ENCODE data around the gene ACVR1. TPM values are rescaled to one million over a fixed set of nuclear protein-coding genes. Genes with fewer than 3 reads are reported as not detected.

ACVR1 gene
- total and polyA plus RNA-seq, 2 donors (not counting 1 experiment from before 2014, with no cell fraction given), result 42.9 to 72.1 TPM

DNA sequence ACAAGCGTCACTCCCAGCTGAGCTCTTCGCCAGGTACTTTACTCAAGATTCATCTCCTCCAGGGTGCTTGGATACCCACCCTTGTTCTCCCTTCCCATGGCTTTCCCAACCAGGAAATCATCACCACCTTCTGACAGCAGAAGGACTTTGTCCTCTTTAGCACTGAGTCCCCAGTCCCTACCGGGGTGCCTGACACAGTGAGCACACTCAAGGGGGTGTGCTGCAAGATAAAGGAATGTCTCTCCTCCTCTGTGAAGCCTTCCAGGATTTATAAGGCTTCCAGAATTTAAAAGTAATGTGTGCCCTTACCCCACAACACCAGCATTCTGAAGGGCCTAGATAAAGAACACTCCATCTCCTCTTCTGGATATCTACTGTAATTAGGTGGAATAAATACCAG, 39.6 kb downstream of the ACVR1 start:
- H3K27ac ChIP-seq (ENCODE audit: insufficient read depth, low read length), result no peak overlapping the region
- H3K4me1 ChIP-seq (ENCODE audit: control insufficient read depth, extremely low read depth, insufficient read depth, low read length), result peaks cover 27% of the 10 kb centered on the region
- no peak overlapping the region for H3K4me2 ChIP-seq (ENCODE audit: extremely low read depth, insufficient read depth, low read length)

DNA sequence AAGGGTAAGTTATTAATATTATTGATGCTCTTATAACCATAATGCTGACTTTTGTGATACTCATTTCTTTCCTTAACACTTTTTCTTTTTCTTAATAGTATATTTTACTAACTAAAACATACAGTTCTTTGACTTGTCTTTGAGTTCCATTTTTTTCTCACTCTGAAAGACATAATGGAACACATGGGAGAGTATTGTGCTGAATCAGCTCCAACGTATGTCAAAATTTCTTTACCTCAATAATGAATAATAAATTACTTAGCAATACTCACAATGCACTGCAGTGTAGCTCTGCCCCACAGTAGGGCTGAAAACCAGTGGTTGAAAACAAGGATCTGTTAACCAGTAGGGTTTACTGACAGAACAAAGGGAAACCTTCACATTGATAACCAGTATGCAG, 40.7 kb downstream of the ACVR1 start:
- TF ChIP-seq, protein P1, sequence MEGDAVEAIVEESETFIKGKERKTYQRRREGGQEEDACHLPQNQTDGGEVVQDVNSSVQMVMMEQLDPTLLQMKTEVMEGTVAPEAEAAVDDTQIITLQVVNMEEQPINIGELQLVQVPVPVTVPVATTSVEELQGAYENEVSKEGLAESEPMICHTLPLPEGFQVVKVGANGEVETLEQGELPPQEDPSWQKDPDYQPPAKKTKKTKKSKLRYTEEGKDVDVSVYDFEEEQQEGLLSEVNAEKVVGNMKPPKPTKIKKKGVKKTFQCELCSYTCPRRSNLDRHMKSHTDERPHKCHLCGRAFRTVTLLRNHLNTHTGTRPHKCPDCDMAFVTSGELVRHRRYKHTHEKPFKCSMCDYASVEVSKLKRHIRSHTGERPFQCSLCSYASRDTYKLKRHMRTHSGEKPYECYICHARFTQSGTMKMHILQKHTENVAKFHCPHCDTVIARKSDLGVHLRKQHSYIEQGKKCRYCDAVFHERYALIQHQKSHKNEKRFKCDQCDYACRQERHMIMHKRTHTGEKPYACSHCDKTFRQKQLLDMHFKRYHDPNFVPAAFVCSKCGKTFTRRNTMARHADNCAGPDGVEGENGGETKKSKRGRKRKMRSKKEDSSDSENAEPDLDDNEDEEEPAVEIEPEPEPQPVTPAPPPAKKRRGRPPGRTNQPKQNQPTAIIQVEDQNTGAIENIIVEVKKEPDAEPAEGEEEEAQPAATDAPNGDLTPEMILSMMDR (conservative IDR thresholded peaks at IDR 0.05 in 1 of 2, IDR thresholded peaks at IDR 0.05 in 1 of 2; ENCODE audit: low read depth in 1 of 2, low read length in 2 of 2), result no peak
- no peak for TF ChIP-seq EZH2 (IDR thresholded peaks at IDR 0.05; ENCODE audit: low read length, missing control alignments)
- H3K4me2 ChIP-seq (ENCODE audit: extremely low read depth, insufficient read depth, low read length), result no peak overlapping the region
- H3K27ac ChIP-seq (ENCODE audit: insufficient read depth, low read length), result no peak overlapping the region
- H3K9me3 ChIP-seq (ENCODE audit: control insufficient read depth, insufficient read depth, low read depth, low read length), result no peaks in the 10 kb centered on the region
- H3K4me3 ChIP-seq (replicated peaks in 1 of 4; ENCODE audit: control extremely low read depth in 1 of 4, insufficient read depth in 1 of 4, low read depth in 3 of 4, low read length in 4 of 4), result no peak overlapping the region
- peaks cover 33% of the 10 kb centered on the region for H3K79me2 ChIP-seq (ENCODE audit: control insufficient read depth, insufficient read depth, low read length)
- DNase-seq (ENCODE audit: low read depth in 2 of 2), result no peak
- H4K20me1 ChIP-seq (ENCODE audit: control insufficient read depth, extremely low read depth, insufficient read depth, low read length), result no peaks in the 10 kb centered on the region
- H2AFZ ChIP-seq (ENCODE audit: low read length), result no peak overlapping the region
- no peaks in the 10 kb centered on the region for H3K36me3 ChIP-seq (ENCODE audit: control insufficient read depth, insufficient read depth, low read length)
- peaks cover 26% of the 10 kb centered on the region for H3K4me1 ChIP-seq (ENCODE audit: control insufficient read depth, extremely low read depth, insufficient read depth, low read length)
- no peaks in the 10 kb centered on the region for H3K27me3 ChIP-seq (ENCODE audit: control insufficient read depth, insufficient read depth, low read length)
- H3K9ac ChIP-seq (ENCODE audit: insufficient read depth, low read length), result no peak overlapping the region

More for the DNA sequence above, 39.6 kb downstream of the ACVR1 start:
- no peaks in the 10 kb centered on the region for H4K20me1 ChIP-seq (ENCODE audit: control insufficient read depth, extremely low read depth, insufficient read depth, low read length)
- no peak for DNase-seq (ENCODE audit: low read depth in 2 of 2)
- H3K36me3 ChIP-seq (ENCODE audit: control insufficient read depth, insufficient read depth, low read length), result no peaks in the 10 kb centered on the region
- H3K27me3 ChIP-seq (ENCODE audit: control insufficient read depth, insufficient read depth, low read length), result no peaks in the 10 kb centered on the region
- TF ChIP-seq, protein P1 (conservative IDR thresholded peaks at IDR 0.05 in 1 of 2, IDR thresholded peaks at IDR 0.05 in 1 of 2; ENCODE audit: low read depth in 1 of 2, low read length in 2 of 2), result no peak
- TF ChIP-seq EZH2 (IDR thresholded peaks at IDR 0.05; ENCODE audit: low read length, missing control alignments), result no peak
- no peak overlapping the region for H3K9ac ChIP-seq (ENCODE audit: insufficient read depth, low read length)
- no peak overlapping the region for H2AFZ ChIP-seq (ENCODE audit: low read length)
- H3K79me2 ChIP-seq (ENCODE audit: control insufficient read depth, insufficient read depth, low read length), result peaks cover 37% of the 10 kb centered on the region
- no peak overlapping the region for H3K4me3 ChIP-seq (replicated peaks in 1 of 4; ENCODE audit: control extremely low read depth in 1 of 4, insufficient read depth in 1 of 4, low read depth in 3 of 4, low read length in 4 of 4)
- H3K9me3 ChIP-seq (ENCODE audit: control insufficient read depth, insufficient read depth, low read depth, low read length), result no peaks in the 10 kb centered on the region

DNA sequence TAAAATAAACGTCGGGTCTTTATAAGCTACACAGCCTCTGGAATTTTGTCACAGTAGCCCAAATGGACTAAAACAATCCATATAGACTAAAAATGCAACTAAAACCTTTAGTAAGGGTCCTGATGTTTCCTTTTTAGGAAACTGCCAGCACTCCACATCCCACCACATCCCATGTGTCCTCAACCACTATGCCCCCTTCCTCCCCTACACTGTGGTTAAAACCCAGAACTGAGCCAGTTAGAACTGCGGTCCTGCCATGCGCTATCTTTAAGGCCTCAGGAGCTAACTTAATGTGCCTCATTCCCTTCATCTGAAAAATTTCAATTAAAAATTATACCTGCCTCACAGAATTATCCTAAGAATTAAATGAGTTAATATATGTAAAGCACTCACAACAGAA, 41.1 kb downstream of the ACVR1 start:
- Histone ChIP-seq H3K79me2 (ENCODE audit: control insufficient read depth, insufficient read depth, low read length) (peaks cover 32% of the 10 kb centered on the region), H4K20me1 (ENCODE audit: control insufficient read depth, extremely low read depth, insufficient read depth, low read length) (no peaks in the 10 kb centered on the region), H3K27ac (ENCODE audit: insufficient read depth, low read length) (no peak overlapping the region), H3K9ac (ENCODE audit: insufficient read depth, low read length) (no peak overlapping the region), H3K4me2 (ENCODE audit: extremely low read depth, insufficient read depth, low read length) (no peak overlapping the region), H3K4me3 (replicated peaks in 1 of 4; ENCODE audit: control extremely low read depth in 1 of 4, insufficient read depth in 1 of 4, low read depth in 3 of 4, low read length in 4 of 4) (no peak overlapping the region), H3K9me3 (ENCODE audit: control insufficient read depth, insufficient read depth, low read depth, low read length) (no peaks in the 10 kb centered on the region), H3K36me3 (ENCODE audit: control insufficient read depth, insufficient read depth, low read length) (no peaks in the 10 kb centered on the region), H3K4me1 (ENCODE audit: control insufficient read depth, extremely low read depth, insufficient read depth, low read length) (peaks cover 24% of the 10 kb centered on the region), H3K27me3 (ENCODE audit: control insufficient read depth, insufficient read depth, low read length) (no peaks in the 10 kb centered on the region), H2AFZ (ENCODE audit: low read length) (no peak overlapping the region)
- DNase-seq (ENCODE audit: low read depth in 2 of 2), result no peak
- TF ChIP-seq EZH2 (IDR thresholded peaks at IDR 0.05; ENCODE audit: low read length, missing control alignments), result no peak
- TF ChIP-seq, protein P1 (conservative IDR thresholded peaks at IDR 0.05 in 1 of 2, IDR thresholded peaks at IDR 0.05 in 1 of 2; ENCODE audit: low read depth in 1 of 2, low read length in 2 of 2), result no peak
